Fibroblast of pulmonary artery (primary cell): ENCODE results near the gene PRKAR1B.

Experiments
- DNase-seq: peaks from one replicate; pipeline ENCODE4 v3.0.0-alpha.2; 2010; ENCODE audit warnings: low read depth
- H3K4me3 ChIP-seq: replicated peaks from 2 replicates; pipeline ENCODE4 v1.5.1; 2011; ENCODE audit warnings: low read depth, mild to moderate bottlenecking, control low read depth, low read length, moderate library complexity
- CTCF ChIP-seq: IDR thresholded peaks from 2 replicates; pipeline ENCODE4 v1.5.1; 2011; ENCODE audit warnings: mild to moderate bottlenecking, control low read depth, low read length, inconsistent platforms; ENCODE audit errors: missing control alignments

Gene PRKAR1B

GRCh38 chr7:511476-512145 is 215.5 kb downstream of the PRKAR1B start:
- TF ChIP-seq CTCF: no peak
- no peak for DNase-seq
- H3K4me3 ChIP-seq: no peak overlapping the region

GRCh38 chr7:510782-511281 is 216.2 kb downstream of the PRKAR1B start:
- no peak overlapping the region for H3K4me3 ChIP-seq
- no peak for TF ChIP-seq CTCF
- no peak for DNase-seq

GRCh38 chr7:510131-510481 is 217.0 kb downstream of the PRKAR1B start:
- DNase-seq: no peak
- TF ChIP-seq CTCF: no peak
- no peak overlapping the region for H3K4me3 ChIP-seq

- TF ChIP-seq CTCF: no peak
- H3K4me3 ChIP-seq: no peak overlapping the region
- no peak for DNase-seq
Measured at GRCh38 chr7:509426-510130, 217.5 kb downstream of the PRKAR1B start.

GRCh38 chr7:508461-509170 is 218.5 kb downstream of the PRKAR1B start:
- no peak for DNase-seq
- no peak for TF ChIP-seq CTCF

GRCh38 chr7:507623-508300 is 219.3 kb downstream of the PRKAR1B start:
- no peak overlapping the region for H3K4me3 ChIP-seq
- TF ChIP-seq CTCF: no peak
- DNase-seq: no peak

More at GRCh38 chr7:508461-509170, 218.5 kb downstream of the PRKAR1B start:
- H3K4me3 ChIP-seq: no peak overlapping the region
